BJ (cell line): ENCODE results near the gene TSNAXIP1. TPM values are rescaled to one million over a fixed set of nuclear protein-coding genes. Genes with fewer than 3 reads are reported as not detected.

ENCODE experiments used
- CTCF ChIA-PET: fragments of 350-600 bp; formaldehyde crosslinking; extraction: SDS; loops from one replicate; lab custom pipeline; 2021; ENCODE audit warnings: antibody characterized with exemption, inconsistent platforms; lab: Yijun Ruan, JAX
- POLR2A ChIA-PET: fragments of 300-600 bp; sonication (Branson Sonifier 250); formaldehyde crosslinking; extraction: SDS; loops from one replicate; lab custom pipeline; 2021; ENCODE audit warnings: antibody characterized with exemption; lab: Charles Lee
- DNase-seq: peaks from one replicate; pipeline ENCODE4 v3.0.0-alpha.2; 2011; ENCODE audit warnings: low read depth
- H3K27me3 ChIP-seq: 2 replicates; pipeline ENCODE4 v1.6.0; 2011; ENCODE audit warnings: low read length; ENCODE audit not compliant: control insufficient read depth, insufficient read depth
- H3K36me3 ChIP-seq: 2 replicates; pipeline ENCODE4 v1.5.1; 2011; ENCODE audit warnings: low read length; ENCODE audit not compliant: control insufficient read depth, insufficient read depth
- H3K4me3 ChIP-seq: 2 replicates; pipeline ENCODE4 v1.5.1; 2011; ENCODE audit warnings: low read depth, mild to moderate bottlenecking, control low read depth, low read length
- polyA plus RNA-seq: library from polyadenylated mRNA; depleted of rRNA; stranded (reverse); fragments of >200 nt; gene quantifications from 2 replicates; pipeline ENCODE4 v1.2.3, GENCODE V29; 2011
- TF ChIP-seq, protein P1 (sequence below): IDR thresholded peaks from 2 replicates; pipeline ENCODE4 v1.5.1; 2011; ENCODE audit warnings: low read depth, mild to moderate bottlenecking, control low read depth, inconsistent platforms, low read length, moderate library complexity; ENCODE audit not compliant: insufficient read depth

The TSNAXIP1 gene
- polyA plus RNA-seq, 1 experiment, result 1.6 TPM

DNA sequence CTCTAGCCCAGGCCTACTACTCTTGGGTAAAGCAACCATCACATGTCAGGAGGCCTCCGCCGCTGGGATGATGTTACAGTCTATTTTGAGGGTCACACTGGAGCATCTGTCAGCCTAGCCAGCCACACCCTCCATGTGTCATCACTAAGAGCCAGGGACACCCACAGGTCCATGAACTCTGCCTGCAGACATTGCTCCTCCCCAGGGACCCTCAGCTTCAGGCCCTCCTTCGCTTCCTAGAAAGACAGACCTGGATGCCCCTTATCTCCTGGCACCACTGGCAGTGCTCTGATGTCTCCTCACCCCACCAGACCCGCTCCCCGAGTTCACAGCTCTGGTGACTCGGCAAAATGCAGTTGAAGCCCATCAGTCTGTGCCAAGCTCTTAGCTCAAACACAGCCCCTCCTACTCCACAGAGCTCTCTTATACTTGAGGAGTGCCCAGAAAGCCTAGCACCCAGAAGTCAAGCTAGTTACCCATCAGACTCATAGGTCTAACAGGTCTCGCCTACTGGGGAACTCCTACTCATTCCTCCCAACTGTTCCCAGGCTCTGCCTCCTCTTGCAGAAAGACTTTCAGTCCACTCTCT, 6.3 kb upstream of the TSNAXIP1 start:
- peaks cover 11% of the 10 kb centered on the region for H3K36me3 ChIP-seq
- TF ChIP-seq, protein P1, sequence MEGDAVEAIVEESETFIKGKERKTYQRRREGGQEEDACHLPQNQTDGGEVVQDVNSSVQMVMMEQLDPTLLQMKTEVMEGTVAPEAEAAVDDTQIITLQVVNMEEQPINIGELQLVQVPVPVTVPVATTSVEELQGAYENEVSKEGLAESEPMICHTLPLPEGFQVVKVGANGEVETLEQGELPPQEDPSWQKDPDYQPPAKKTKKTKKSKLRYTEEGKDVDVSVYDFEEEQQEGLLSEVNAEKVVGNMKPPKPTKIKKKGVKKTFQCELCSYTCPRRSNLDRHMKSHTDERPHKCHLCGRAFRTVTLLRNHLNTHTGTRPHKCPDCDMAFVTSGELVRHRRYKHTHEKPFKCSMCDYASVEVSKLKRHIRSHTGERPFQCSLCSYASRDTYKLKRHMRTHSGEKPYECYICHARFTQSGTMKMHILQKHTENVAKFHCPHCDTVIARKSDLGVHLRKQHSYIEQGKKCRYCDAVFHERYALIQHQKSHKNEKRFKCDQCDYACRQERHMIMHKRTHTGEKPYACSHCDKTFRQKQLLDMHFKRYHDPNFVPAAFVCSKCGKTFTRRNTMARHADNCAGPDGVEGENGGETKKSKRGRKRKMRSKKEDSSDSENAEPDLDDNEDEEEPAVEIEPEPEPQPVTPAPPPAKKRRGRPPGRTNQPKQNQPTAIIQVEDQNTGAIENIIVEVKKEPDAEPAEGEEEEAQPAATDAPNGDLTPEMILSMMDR, result no peak
- H3K4me3 ChIP-seq, result no peak overlapping the region
- no peaks in the 10 kb centered on the region for H3K27me3 ChIP-seq
- no peak for DNase-seq
- POLR2A ChIA-PET, result no interaction called here
- CTCF ChIA-PET, result interaction anchor here (3.5 kb wide), 1 partner anchor 16 kb away, joined by 19 read pairs; no protein-coding TSS in a partner anchor

DNA sequence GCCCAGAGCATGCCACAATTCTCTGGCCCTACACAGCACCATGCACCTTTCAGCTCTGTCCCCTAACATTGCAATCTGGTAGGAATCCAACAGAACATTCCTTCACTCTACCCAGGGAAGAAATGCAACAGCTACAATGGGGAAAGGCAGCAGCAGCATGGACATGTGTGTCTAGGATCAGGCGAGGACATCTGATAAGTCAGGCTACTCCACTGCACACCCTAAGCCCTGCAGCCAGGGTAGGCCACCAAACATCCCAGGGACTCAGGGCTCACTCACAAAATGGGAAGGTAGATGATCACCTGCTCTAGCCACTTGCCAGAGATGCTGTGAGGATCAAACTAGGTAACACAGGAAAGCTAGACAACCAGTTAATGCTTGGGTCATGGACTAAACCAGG, 5.4 kb upstream of the TSNAXIP1 start:
- CTCF ChIA-PET, result interaction anchor here (1.2 to 3.5 kb wide), 3 partner anchors 13 to 129 kb away, joined by 4 to 19 read pairs (median 8); no protein-coding TSS in a partner anchor
- no peak overlapping the region for H3K4me3 ChIP-seq
- DNase-seq, result no peak
- H3K36me3 ChIP-seq, result peaks cover 11% of the 10 kb centered on the region
- POLR2A ChIA-PET, result no interaction called here
- TF ChIP-seq, protein P1, result no peak
- H3K27me3 ChIP-seq, result no peaks in the 10 kb centered on the region

GRCh38 chr16:67801883-67802282, 4.8 kb upstream of the TSNAXIP1 start:
- no peak for DNase-seq
- TF ChIP-seq, protein P1, result no peak
- ChIA-PET CTCF (interaction anchor here (0.6 to 3.5 kb wide), 5 partner anchors 12 to 281 kb away, joined by 3 to 19 read pairs (median 4); no protein-coding TSS in a partner anchor), POLR2A (no interaction called here)
- no peak overlapping the region for H3K4me3 ChIP-seq
- no peaks in the 10 kb centered on the region for H3K27me3 ChIP-seq
- peaks cover 11% of the 10 kb centered on the region for H3K36me3 ChIP-seq

GRCh38 chr16:67803894-67804293, 2.8 kb upstream of the TSNAXIP1 start:
- Histone ChIP-seq H3K36me3 (peaks cover 11% of the 10 kb centered on the region), H3K27me3 (no peaks in the 10 kb centered on the region), H3K4me3 (no peak overlapping the region)
- no peak for DNase-seq
- ChIA-PET POLR2A (no interaction called here), CTCF (interaction anchor here (1.0 to 1.1 kb wide), 2 partner anchors 11 to 136 kb away, joined by 3 to 4 read pairs; no protein-coding TSS in a partner anchor)
- TF ChIP-seq, protein P1, result no peak

- peaks cover 11% of the 10 kb centered on the region for H3K36me3 ChIP-seq
- H3K27me3 ChIP-seq, result no peaks in the 10 kb centered on the region
- CTCF ChIA-PET, result interaction anchor here (1.0 kb wide), 1 partner anchor 10 kb away, joined by 4 read pairs; no protein-coding TSS in a partner anchor
- POLR2A ChIA-PET, result interaction anchor here (0.5 kb wide), 1 partner anchor 25 kb away, joined by 3 read pairs; no protein-coding TSS in a partner anchor
- peak overlapping the region; percentile 84 for H3K4me3 ChIP-seq
- no peak for DNase-seq
- TF ChIP-seq, protein P1, result no peak
Observed at GRCh38 chr16:67804853-67805542, 1.7 kb upstream of the TSNAXIP1 start.
